GM12801 (cell line): Measurements from ENCODE around the gene IQCK.

ENCODE experiments used
- CTCF ChIP-seq: IDR thresholded peaks from one replicate; pipeline ENCODE4 v1.5.1; 2011; ENCODE audit warnings: control low read depth; ENCODE audit not compliant: insufficient read length; ENCODE audit errors: extremely low read depth

IQCK gene

GRCh38 chr16:19694989-19695388, 23.1 kb upstream of the IQCK start:
- no peak for TF ChIP-seq CTCF

DNA sequence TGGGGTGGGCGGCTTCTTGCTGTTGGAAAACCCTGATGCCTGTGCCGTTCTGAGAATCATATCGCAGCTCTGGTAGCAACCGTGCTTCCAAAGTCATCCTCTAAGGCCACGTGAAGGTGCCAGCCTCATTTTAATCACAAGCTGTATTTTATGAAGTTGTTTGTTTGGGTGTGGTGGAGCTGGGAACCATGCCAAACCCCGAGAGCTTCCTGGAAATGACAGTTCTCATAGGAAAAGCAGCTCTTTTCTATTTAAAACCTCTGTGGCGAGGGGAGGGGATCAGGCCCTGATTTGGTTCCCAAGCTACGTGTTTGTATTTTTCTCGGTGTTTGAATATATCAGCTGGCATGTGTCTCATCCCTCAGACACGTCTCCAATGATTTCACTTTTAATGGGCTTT, 21.7 kb upstream of the IQCK start:
- no peak for TF ChIP-seq CTCF

DNA sequence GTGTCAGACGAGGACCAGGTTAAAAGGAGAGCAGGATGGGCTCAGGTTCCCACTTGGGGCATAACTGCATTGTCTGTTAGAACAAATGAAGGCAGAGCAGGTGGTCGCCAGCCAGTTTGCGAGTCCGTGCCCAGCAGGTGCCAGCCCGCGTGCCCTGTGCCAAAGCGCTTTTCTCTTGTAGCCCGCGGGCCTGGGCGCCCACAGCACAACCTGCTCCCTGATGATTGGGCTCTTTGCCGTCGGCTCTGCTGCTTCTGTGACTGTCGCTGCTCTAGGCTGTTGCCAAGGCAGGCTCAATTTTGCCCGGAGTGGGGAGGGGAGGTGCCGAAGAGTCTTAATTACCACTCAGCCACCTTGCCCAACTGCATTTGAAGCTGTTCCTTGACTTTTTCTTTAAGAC, 21.1 kb upstream of the IQCK start:
- no peak for TF ChIP-seq CTCF

- no peak for TF ChIP-seq CTCF
Measured at GRCh38 chr16:19697756-19698318, 20.2 kb upstream of the IQCK start.

DNA sequence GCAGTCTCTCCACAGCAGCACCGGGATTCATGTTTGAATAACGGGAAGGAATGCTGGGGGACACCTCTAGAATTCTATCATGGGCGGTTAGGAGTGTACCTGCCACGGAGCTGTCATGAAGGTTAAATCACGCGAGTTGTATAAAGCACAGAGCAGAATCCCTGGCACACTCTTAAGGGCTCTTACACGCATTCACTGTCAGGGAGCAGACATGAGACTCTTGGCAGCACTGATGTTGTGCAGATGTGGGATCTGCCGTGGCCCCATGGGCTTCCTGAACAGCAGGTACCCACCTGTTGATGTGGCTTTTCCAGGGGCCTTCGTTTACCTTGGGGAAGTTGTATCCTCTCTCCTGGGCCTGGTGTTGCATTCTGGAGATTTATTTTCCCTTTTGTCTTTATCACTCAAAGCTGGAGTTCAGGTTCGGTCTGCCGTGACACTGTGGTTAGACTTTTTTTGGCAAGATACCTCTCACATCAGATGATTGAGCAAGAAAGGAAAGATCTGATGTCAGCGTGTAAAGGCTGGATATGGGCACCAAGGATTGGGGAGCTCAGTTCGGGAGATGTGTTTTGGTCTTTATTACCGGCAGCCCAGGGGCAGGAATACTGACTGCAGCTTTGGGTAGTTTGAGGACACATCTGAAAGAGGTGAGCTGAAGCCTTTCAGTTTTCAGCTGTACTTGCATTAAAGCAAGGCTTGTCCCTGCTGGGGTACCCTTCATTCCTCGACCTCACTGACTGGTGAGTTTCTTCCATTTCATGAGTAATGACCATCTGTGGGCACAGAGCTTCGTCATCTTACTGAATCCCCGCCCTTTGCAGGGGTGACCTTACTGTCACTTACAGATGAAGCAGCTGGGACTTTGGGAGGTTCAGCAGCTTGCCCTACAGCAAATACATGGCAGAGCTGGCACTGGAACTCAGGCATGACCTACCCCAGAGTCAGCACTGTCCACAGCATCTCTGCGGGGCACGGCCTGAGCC, 19.3 kb upstream of the IQCK start:
- no peak for TF ChIP-seq CTCF

GRCh38 chr16:19699472-19699871, 18.6 kb upstream of the IQCK start:
- no peak for TF ChIP-seq CTCF

DNA sequence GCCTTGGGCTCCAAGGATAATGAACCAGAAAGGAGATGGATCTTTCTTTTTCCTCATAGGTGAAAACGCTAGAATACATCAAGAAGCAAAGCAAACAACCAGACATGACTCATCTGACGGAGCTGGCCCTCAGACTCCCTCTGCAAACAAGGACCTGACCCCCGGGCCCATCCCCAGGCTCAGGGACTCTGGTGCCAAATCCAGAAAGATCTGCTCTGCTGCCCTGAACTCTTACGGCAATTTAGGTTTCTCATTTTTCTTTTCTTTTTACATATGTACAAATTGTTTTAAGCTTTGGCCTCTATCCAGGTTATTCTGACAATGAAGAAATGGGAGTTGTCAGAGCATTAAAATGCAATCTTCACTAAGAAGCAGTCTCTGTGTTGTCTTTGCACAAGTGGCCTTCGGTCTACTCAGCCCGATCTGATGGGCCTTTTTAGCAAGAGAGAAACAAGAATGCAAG, 17.7 kb upstream of the IQCK start:
- TF ChIP-seq CTCF, result no peak
